ENCODE results near the gene COQ3. TPM values are rescaled to one million over a fixed set of nuclear protein-coding genes. Genes with fewer than 3 reads are reported as not detected.
A peak's percentile ranks its signal among the peaks of the same experiment; 100 is the strongest.

COQ3 gene
- total RNA-seq, 2 experiments from 2014 or later: 1.8 to 2.2 TPM

GRCh38 chr6:99415446-99415845 lies 21.5 kb upstream of the COQ3 start:
- intact Hi-C loops (cut with DNase I, micrococcal nuclease): no loop called here
- H3K4me3 Mint-ChIP-seq: peak overlapping the region; percentile 11
- ATAC-seq (ENCODE audit: poor library complexity): no peak
- no peaks in the 10 kb centered on the region for H3K9me3 Mint-ChIP-seq
- peaks cover 62% of the 10 kb centered on the region for H3K36me3 Mint-ChIP-seq (ENCODE audit: low read depth)
- peaks cover 72% of the 10 kb centered on the region for H3K4me1 Mint-ChIP-seq (ENCODE audit: low read depth)
- no peaks in the 10 kb centered on the region for H3K27me3 Mint-ChIP-seq
- H3K4me1 ChIP-seq (ENCODE audit: insufficient read depth, low read length): peaks cover 19% of the 10 kb centered on the region
- H3K9me3 ChIP-seq (ENCODE audit: control insufficient read depth in 1 of 2, insufficient read depth in 1 of 2, low read length in 2 of 2): no peaks in the 10 kb centered on the region
- H3K27ac Mint-ChIP-seq: no peak overlapping the region
- POLR2A ChIA-PET: interaction anchor here (5.2 kb wide), 1 partner anchor 10 kb away, joined by 41 read pairs; the partner anchor contains the start of gene PNISR
- no peak overlapping the region for H3K4me3 ChIP-seq (ENCODE audit: low read length)
- H3K27ac ChIP-seq (ENCODE audit: low read depth in 1 of 2, low read length in 2 of 2): no peak overlapping the region
- TF ChIP-seq CTCF (IDR thresholded peaks at IDR 0.05): no peak
- H3K36me3 ChIP-seq (ENCODE audit: insufficient read depth, low read length): peaks cover 54% of the 10 kb centered on the region
- H3K27me3 ChIP-seq (ENCODE audit: control insufficient read depth in 1 of 2, insufficient read depth in 2 of 2, low read length in 2 of 2): no peaks in the 10 kb centered on the region
- CTCF ChIA-PET: interaction anchor here (0.6 kb wide), 1 partner anchor 57 kb away, joined by 3 read pairs; no protein-coding TSS in a partner anchor
- DNase-seq: no peak

GRCh38 chr6:99412065-99412464 lies 18.1 kb upstream of the COQ3 start:
- Mint-ChIP-seq H3K27me3 (no peaks in the 10 kb centered on the region), H3K4me1 (ENCODE audit: low read depth) (peaks cover 52% of the 10 kb centered on the region), H3K27ac (peak overlapping the region; percentile 28), H3K9me3 (no peaks in the 10 kb centered on the region), H3K36me3 (ENCODE audit: low read depth) (peaks cover 86% of the 10 kb centered on the region), H3K4me3 (no peak overlapping the region)
- CTCF ChIA-PET: no interaction called here
- Histone ChIP-seq H3K27ac (ENCODE audit: low read depth in 1 of 2, low read length in 2 of 2) (no peak overlapping the region), H3K4me1 (ENCODE audit: insufficient read depth, low read length) (no peaks in the 10 kb centered on the region), H3K36me3 (ENCODE audit: insufficient read depth, low read length) (peaks cover 88% of the 10 kb centered on the region), H3K9me3 (ENCODE audit: control insufficient read depth in 1 of 2, insufficient read depth in 1 of 2, low read length in 2 of 2) (no peaks in the 10 kb centered on the region), H3K4me3 (ENCODE audit: low read length) (no peak overlapping the region), H3K27me3 (ENCODE audit: control insufficient read depth in 1 of 2, insufficient read depth in 2 of 2, low read length in 2 of 2) (no peaks in the 10 kb centered on the region)
- POLR2A ChIA-PET: interaction anchor here (1.0 to 5.2 kb wide), 2 partner anchors 9 to 13 kb away, joined by 3 to 41 read pairs; partner anchors contain the start of gene PNISR
- no peak for TF ChIP-seq CTCF (IDR thresholded peaks at IDR 0.05)
- intact Hi-C loops (cut with DNase I, micrococcal nuclease): no loop called here
- DNase-seq (no peak), ATAC-seq (ENCODE audit: poor library complexity) (no peak)

GRCh38 chr6:99409672-99410071 lies 15.7 kb upstream of the COQ3 start:
- H3K9me3 Mint-ChIP-seq: no peaks in the 10 kb centered on the region
- Histone ChIP-seq H3K9me3 (ENCODE audit: control insufficient read depth in 1 of 2, insufficient read depth in 1 of 2, low read length in 2 of 2) (no peaks in the 10 kb centered on the region), H3K4me1 (ENCODE audit: insufficient read depth, low read length) (no peaks in the 10 kb centered on the region), H3K27me3 (ENCODE audit: control insufficient read depth in 1 of 2, insufficient read depth in 2 of 2, low read length in 2 of 2) (no peaks in the 10 kb centered on the region), H3K4me3 (ENCODE audit: low read length) (no peak overlapping the region), H3K36me3 (ENCODE audit: insufficient read depth, low read length) (peaks cover 100% of the 10 kb centered on the region), H3K27ac (ENCODE audit: low read depth in 1 of 2, low read length in 2 of 2) (no peak overlapping the region)
- no peak overlapping the region for H3K4me3 Mint-ChIP-seq
- peaks cover 94% of the 10 kb centered on the region for H3K36me3 Mint-ChIP-seq (ENCODE audit: low read depth)
- DNase-seq (no peak), ATAC-seq (ENCODE audit: poor library complexity) (no peak)
- H3K27ac Mint-ChIP-seq: no peak overlapping the region
- TF ChIP-seq CTCF (IDR thresholded peaks at IDR 0.05): no peak
- CTCF ChIA-PET: interaction anchor here (1.2 kb wide), 1 partner anchor 16 kb away, joined by 3 read pairs; the partner anchor contains the start of gene COQ3
- intact Hi-C loops (cut with DNase I, micrococcal nuclease): no loop called here
- POLR2A ChIA-PET: interaction anchor here (0.7 to 1.6 kb wide), 4 partner anchors 12 to 77 kb away, joined by 3 to 5 read pairs (median 3); no protein-coding TSS in a partner anchor
- no peaks in the 10 kb centered on the region for H3K27me3 Mint-ChIP-seq
- peaks cover 35% of the 10 kb centered on the region for H3K4me1 Mint-ChIP-seq (ENCODE audit: low read depth)
